GM19397 (cell line): ENCODE measurements around the gene BUD23.
A peak's percentile ranks its signal among the peaks of the same experiment; 100 is the strongest.
"Not testable (repeated sequence)": the region's sequence is repeated elsewhere in the genome, so short reads cannot be mapped to it uniquely, and the experiment has no call there.

Experiments
- ATAC-seq: cut with Tn5 transposase; IDR thresholded peaks from one replicate; pipeline ENCODE4 v1.9.1; 2021; ENCODE audit warnings: mild to moderate bottlenecking, moderate library complexity; ENCODE audit not compliant: unreplicated experiment

BUD23 gene

GRCh38 chr7:73683056-73683787 is at the start of gene BUD23, which contains the start of gene DNAJC30:
Gene BUD23 (plus strand): TSS chr7:73683597. CDS start chr7:73683626, 29 bp downstream.
Gene DNAJC30 (minus strand): TSS chr7:73683453. CDS start chr7:73683423, 30 bp downstream.
- ATAC-seq, result peak; percentile 92

- no peak for ATAC-seq
These were observed 49.6 kb upstream of the BUD23 start for GRCh38 chr7:73633844-73634243.

- no peak for ATAC-seq
These were observed 47.8 kb upstream of the BUD23 start for GRCh38 chr7:73635428-73636200.

- no peak for ATAC-seq
These were observed 44.5 kb upstream of the BUD23 start for GRCh38 chr7:73638911-73639310.

GRCh38 chr7:73642834-73643233 is 40.6 kb upstream of the BUD23 start:
- ATAC-seq, result no peak

GRCh38 chr7:73644688-73645286 is 38.6 kb upstream of the BUD23 start:
- ATAC-seq, result no peak

- ATAC-seq, result no peak
These were observed 37.7 kb upstream of the BUD23 start for GRCh38 chr7:73645643-73646174.

- ATAC-seq, result no peak
These were observed 36.3 kb upstream of the BUD23 start for GRCh38 chr7:73646785-73647724.

GRCh38 chr7:73647725-73648592 is 35.4 kb upstream of the BUD23 start:
- no peak for ATAC-seq

- ATAC-seq, result no peak
These were observed 34.6 kb upstream of the BUD23 start for GRCh38 chr7:73648593-73649332.

GRCh38 chr7:73649576-73649975 is 33.8 kb upstream of the BUD23 start:
- ATAC-seq, result no peak

- no peak for ATAC-seq
These were observed 32.9 kb upstream of the BUD23 start for GRCh38 chr7:73650524-73650923.

GRCh38 chr7:73652541-73652949 is 30.9 kb upstream of the BUD23 start:
- no peak for ATAC-seq

GRCh38 chr7:73655309-73655708 is 28.1 kb upstream of the BUD23 start:
- ATAC-seq, result not testable (repeated sequence)

- no peak for ATAC-seq
These were observed 23.4 kb upstream of the BUD23 start for GRCh38 chr7:73659983-73660382.

- not testable (repeated sequence) for ATAC-seq
These were observed 22.8 kb upstream of the BUD23 start for GRCh38 chr7:73660594-73660993.

GRCh38 chr7:73663033-73663432 is 20.4 kb upstream of the BUD23 start:
- no peak for ATAC-seq

- peak; percentile 90 for ATAC-seq
These were observed 15.9 kb upstream of the BUD23 start, which contains the start of gene VPS37D for GRCh38 chr7:73667344-73668102. Gene VPS37D (plus strand): TSS chr7:73667831. CDS start chr7:73667959, 128 bp downstream.
